ENCODE results near the gene FAM107B.
"Not testable (repeated sequence)": the region's sequence is repeated elsewhere in the genome, so short reads cannot be mapped to it uniquely, and the experiment has no call there.

The FAM107B gene

GRCh38 chr10:14660831-14661230 is 113.9 kb downstream of the FAM107B start:
- ATAC-seq = no peak
- no peak for TF ChIP-seq ZNF70 (CRISPR knock-in tag; IDR thresholded peaks at IDR 0.05)
- TF ChIP-seq ESRRG (CRISPR knock-in tag; IDR thresholded peaks at IDR 0.05) = no peak
- no peak for TF ChIP-seq ZFP3 (CRISPR knock-in tag; IDR thresholded peaks at IDR 0.05)
- no peak for TF ChIP-seq GLIS3 (CRISPR knock-in tag; IDR thresholded peaks at IDR 0.05)
- TF ChIP-seq PPARA (CRISPR knock-in tag; IDR thresholded peaks at IDR 0.05; ENCODE audit: borderline replicate concordance) = no peak
- no peak for TF ChIP-seq ZNF565 (CRISPR knock-in tag; conservative IDR thresholded peaks at IDR 0.05; ENCODE audit: low read depth)
- TF ChIP-seq, protein P1, sequence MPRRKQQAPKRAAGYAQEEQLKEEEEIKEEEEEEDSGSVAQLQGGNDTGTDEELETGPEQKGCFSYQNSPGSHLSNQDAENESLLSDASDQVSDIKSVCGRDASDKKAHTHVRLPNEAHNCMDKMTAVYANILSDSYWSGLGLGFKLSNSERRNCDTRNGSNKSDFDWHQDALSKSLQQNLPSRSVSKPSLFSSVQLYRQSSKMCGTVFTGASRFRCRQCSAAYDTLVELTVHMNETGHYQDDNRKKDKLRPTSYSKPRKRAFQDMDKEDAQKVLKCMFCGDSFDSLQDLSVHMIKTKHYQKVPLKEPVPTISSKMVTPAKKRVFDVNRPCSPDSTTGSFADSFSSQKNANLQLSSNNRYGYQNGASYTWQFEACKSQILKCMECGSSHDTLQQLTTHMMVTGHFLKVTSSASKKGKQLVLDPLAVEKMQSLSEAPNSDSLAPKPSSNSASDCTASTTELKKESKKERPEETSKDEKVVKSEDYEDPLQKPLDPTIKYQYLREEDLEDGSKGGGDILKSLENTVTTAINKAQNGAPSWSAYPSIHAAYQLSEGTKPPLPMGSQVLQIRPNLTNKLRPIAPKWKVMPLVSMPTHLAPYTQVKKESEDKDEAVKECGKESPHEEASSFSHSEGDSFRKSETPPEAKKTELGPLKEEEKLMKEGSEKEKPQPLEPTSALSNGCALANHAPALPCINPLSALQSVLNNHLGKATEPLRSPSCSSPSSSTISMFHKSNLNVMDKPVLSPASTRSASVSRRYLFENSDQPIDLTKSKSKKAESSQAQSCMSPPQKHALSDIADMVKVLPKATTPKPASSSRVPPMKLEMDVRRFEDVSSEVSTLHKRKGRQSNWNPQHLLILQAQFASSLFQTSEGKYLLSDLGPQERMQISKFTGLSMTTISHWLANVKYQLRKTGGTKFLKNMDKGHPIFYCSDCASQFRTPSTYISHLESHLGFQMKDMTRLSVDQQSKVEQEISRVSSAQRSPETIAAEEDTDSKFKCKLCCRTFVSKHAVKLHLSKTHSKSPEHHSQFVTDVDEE (CRISPR knock-in tag; IDR thresholded peaks at IDR 0.05) = no peak
- no peak for TF ChIP-seq CSDC2 (CRISPR knock-in tag; IDR thresholded peaks at IDR 0.05)
- no peak for TF ChIP-seq ZFP30 (CRISPR knock-in tag; IDR thresholded peaks at IDR 0.05)
- TF ChIP-seq RARB (CRISPR knock-in tag; IDR thresholded peaks at IDR 0.05) = no peak
- TF ChIP-seq TOX (CRISPR knock-in tag; IDR thresholded peaks at IDR 0.05; ENCODE audit: borderline replicate concordance) = no peak
- no peak for TF ChIP-seq ZC3H10 (CRISPR knock-in tag; IDR thresholded peaks at IDR 0.05)
- no peak for TF ChIP-seq ARNTL (CRISPR knock-in tag; IDR thresholded peaks at IDR 0.05; ENCODE audit: borderline replicate concordance, low read depth)
- no peak for TF ChIP-seq CSRNP3 (CRISPR knock-in tag; IDR thresholded peaks at IDR 0.05)
- no peak for TF ChIP-seq PATZ1 (CRISPR knock-in tag; IDR thresholded peaks at IDR 0.05; ENCODE audit: borderline replicate concordance)
- TF ChIP-seq ISL1 (CRISPR knock-in tag; IDR thresholded peaks at IDR 0.05) = no peak
- no peak for TF ChIP-seq ZNF8 (CRISPR knock-in tag; IDR thresholded peaks at IDR 0.05)
- TF ChIP-seq OSR1 (CRISPR knock-in tag; IDR thresholded peaks at IDR 0.05) = no peak
- no peak for TF ChIP-seq BACH2 (CRISPR knock-in tag; IDR thresholded peaks at IDR 0.05; ENCODE audit: borderline replicate concordance)

DNA sequence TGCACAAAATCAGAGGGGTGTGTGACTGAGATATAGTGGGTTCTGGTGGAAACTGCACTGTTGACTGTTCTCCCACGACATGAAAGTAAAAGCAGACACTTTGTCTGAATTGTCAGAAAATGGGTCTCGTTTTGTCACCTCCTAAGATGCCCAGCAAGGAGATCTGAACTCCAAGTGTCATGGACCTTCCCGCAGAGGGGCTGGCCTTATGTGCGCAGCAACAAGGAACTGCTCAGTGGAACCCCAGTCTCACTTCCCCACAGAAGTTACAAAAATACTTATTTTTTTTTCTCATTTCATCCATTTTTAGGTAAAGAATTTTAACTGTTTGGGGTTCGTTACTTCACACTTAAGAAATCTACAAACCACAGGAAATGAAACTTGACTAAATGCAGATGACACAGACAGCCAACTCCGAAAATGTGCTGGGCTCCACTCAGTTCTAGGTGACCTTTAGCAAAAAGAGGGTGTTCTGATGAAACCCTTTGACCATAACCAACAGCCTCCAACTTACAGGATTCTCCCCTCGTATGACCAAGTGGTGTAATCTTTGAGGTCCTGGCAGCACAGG is 115.0 kb downstream of the FAM107B start:
- ATAC-seq = no peak
- TF ChIP-seq SNAI2 (CRISPR knock-in tag; IDR thresholded peaks at IDR 0.05) (no peak), TOX (CRISPR knock-in tag; IDR thresholded peaks at IDR 0.05; ENCODE audit: borderline replicate concordance) (no peak), ZNF565 (CRISPR knock-in tag; conservative IDR thresholded peaks at IDR 0.05; ENCODE audit: low read depth) (no peak), ZNF70 (CRISPR knock-in tag; IDR thresholded peaks at IDR 0.05) (no peak), GLIS3 (CRISPR knock-in tag; IDR thresholded peaks at IDR 0.05) (no peak), PATZ1 (CRISPR knock-in tag; IDR thresholded peaks at IDR 0.05; ENCODE audit: borderline replicate concordance) (no peak), TCF4 (CRISPR knock-in tag; IDR thresholded peaks at IDR 0.05; ENCODE audit: borderline replicate concordance) (no peak), ESRRG (CRISPR knock-in tag; IDR thresholded peaks at IDR 0.05) (no peak), ZFP30 (CRISPR knock-in tag; IDR thresholded peaks at IDR 0.05) (no peak), ARNTL (CRISPR knock-in tag; IDR thresholded peaks at IDR 0.05; ENCODE audit: borderline replicate concordance, low read depth) (no peak), ISL1 (CRISPR knock-in tag; IDR thresholded peaks at IDR 0.05) (no peak), CSDC2 (CRISPR knock-in tag; IDR thresholded peaks at IDR 0.05) (no peak)

DNA sequence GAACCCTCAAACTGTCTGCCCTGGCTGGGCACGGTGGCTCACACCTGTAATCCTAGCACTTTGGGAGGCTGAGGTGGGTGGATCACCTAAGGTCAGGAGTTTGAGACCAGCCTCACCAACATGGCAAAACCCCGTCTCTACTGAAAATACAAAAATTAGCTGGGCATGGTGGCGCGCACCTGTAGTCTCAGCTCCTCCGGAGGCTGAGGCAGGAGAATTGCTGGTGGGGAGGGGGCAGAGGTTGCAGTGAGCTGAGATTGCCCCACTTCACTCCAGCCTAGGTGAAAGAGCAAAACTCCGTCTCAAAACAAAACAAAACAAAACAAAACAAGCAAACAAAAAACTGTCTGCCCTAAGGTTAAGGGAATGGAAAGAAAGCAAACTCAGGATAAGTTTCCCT is 115.6 kb downstream of the FAM107B start:
- ATAC-seq = not testable (repeated sequence)

All from SK-N-SH treated with all-trans-retinoic acid at 6 μM for 48 hours (cell line).